ENCODE data around the gene MRPL27.
"Not testable (repeated sequence)": the region's sequence is repeated elsewhere in the genome, so short reads cannot be mapped to it uniquely, and the experiment has no call there.

Gene MRPL27

DNA sequence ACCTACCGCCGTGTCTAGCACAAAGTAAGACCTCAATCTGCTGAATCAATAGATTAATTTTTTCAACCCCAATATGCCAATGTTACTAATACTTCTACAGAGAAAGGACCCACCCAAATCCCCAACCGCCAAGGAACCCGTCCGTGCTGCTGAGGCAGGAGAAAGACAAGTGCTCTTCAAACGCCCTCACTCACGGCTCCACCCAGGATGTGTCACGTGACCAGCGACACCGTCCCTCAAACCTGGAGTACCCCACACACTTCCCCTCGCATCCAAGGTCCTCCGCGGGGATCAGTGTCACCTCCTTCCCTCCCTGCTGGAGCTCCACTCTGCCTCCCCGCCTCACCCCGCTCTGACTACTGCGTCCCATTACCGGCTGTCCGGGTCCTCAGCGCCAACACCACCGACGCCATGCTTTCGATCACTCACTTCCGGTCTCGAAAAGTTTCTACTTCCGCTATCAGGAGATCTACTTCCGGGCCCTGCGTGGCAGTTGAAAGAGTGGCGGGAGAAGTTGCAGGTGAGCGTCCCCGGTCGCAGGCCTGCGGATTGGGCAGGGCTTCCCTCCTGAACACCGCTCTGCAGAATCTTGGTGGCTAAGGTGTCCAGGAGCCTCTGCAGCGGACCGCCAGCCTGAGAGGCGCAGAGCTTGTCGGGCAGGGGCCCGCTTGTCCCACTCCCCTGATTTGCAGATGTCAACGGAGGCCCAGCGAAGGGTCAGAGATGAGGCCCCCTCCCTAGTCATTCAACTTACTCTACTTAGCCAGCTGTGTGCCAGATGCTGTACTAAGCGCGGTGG lies at the start of gene MRPL27, which contains the start of gene EME1:
MRPL27 (minus strand) TSS at position 427 of the 799 bp plus-strand sequence; CDS start at position 413, 14 bp downstream.
EME1 (plus strand) TSS at position 472 of the 799 bp plus-strand sequence. CDS start 1,980 bp downstream, outside the sequence.
- no peaks in the 10 kb centered on the region for H3K27me3 Mint-ChIP-seq (ENCODE audit: low read depth)
- peak within 1 kb of the TSS; percentile 99 for H3K27ac Mint-ChIP-seq
- DNase-seq (ENCODE audit: low spot score), result peak; percentile 85
- no peaks in the 10 kb centered on the region for H3K9me3 Mint-ChIP-seq
- peaks cover 41% of the 10 kb centered on the region for H3K36me3 Mint-ChIP-seq (ENCODE audit: low read depth)
- H3K4me1 Mint-ChIP-seq (ENCODE audit: low read depth), result peaks cover 23% of the 10 kb centered on the region
- H3K4me3 Mint-ChIP-seq, result peak within 1 kb of the TSS; percentile 95

DNA sequence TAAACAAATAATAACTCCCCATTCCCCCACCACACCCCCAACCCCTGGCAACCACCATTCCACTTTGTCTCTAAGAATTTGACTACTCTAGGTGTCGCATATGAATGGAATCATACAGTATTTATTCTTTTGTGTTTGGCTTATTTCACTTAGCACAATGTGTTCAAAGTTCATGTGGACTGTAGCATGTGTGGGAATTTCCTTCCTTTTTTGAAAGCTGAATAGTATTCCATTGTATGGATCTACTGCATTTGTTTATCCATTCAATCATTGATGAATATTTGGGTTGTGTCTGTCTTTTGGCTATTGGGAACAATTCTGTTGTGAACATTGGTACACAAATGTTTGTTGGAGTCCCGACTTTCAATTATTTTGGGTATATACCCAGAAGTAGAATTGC lies 49.8 kb upstream of the MRPL27 start:
- Mint-ChIP-seq H3K27ac (no peak overlapping the region), H3K4me1 (ENCODE audit: low read depth) (peaks cover 36% of the 10 kb centered on the region), H3K9me3 (no peaks in the 10 kb centered on the region), H3K4me3 (no peak overlapping the region), H3K27me3 (ENCODE audit: low read depth) (peaks cover 6% of the 10 kb centered on the region), H3K36me3 (ENCODE audit: low read depth) (no peaks in the 10 kb centered on the region)
- DNase-seq (ENCODE audit: low spot score), result no peak

GRCh38 chr17:50421308-50422051 lies 48.5 kb upstream of the MRPL27 start:
- no peak for DNase-seq (ENCODE audit: low spot score)
- Mint-ChIP-seq H3K27me3 (ENCODE audit: low read depth) (peaks cover 13% of the 10 kb centered on the region), H3K36me3 (ENCODE audit: low read depth) (no peaks in the 10 kb centered on the region), H3K4me3 (peak overlapping the region; percentile 77), H3K4me1 (ENCODE audit: low read depth) (peaks cover 26% of the 10 kb centered on the region), H3K9me3 (no peaks in the 10 kb centered on the region), H3K27ac (peak overlapping the region; percentile 90)

GRCh38 chr17:50420419-50421112 lies 47.6 kb upstream of the MRPL27 start:
- Mint-ChIP-seq H3K27ac (peak overlapping the region; percentile 90), H3K36me3 (ENCODE audit: low read depth) (no peaks in the 10 kb centered on the region), H3K4me1 (ENCODE audit: low read depth) (peaks cover 25% of the 10 kb centered on the region), H3K4me3 (peak overlapping the region; percentile 77), H3K9me3 (no peaks in the 10 kb centered on the region), H3K27me3 (ENCODE audit: low read depth) (peaks cover 20% of the 10 kb centered on the region)
- DNase-seq (ENCODE audit: low spot score), result no peak

DNA sequence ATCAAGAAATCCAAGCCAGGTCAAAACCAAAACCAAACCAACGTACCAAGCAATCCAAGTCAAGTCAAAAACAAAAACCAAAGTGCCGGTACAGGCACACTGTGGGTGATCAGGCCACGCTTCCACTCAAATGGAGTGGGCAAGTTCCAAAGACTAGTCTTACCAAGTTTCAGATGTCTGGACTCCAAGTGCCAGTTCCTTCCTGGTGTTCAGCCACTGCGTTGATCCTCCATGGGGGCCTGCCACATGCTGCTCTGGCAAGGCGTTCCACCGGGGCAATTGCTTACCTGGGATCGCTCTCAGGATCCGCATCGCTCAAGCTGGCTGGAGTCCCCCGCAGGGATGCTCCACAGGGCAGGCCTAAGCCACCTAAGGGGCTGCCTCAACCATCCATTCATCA lies 46.6 kb upstream of the MRPL27 start:
- Mint-ChIP-seq H3K27me3 (ENCODE audit: low read depth) (peaks cover 22% of the 10 kb centered on the region), H3K4me1 (ENCODE audit: low read depth) (peaks cover 19% of the 10 kb centered on the region)
- not testable (repeated sequence) for DNase-seq (ENCODE audit: low spot score); H3K9me3 Mint-ChIP-seq; H3K27ac Mint-ChIP-seq; H3K36me3 Mint-ChIP-seq (ENCODE audit: low read depth); H3K4me3 Mint-ChIP-seq

DNA sequence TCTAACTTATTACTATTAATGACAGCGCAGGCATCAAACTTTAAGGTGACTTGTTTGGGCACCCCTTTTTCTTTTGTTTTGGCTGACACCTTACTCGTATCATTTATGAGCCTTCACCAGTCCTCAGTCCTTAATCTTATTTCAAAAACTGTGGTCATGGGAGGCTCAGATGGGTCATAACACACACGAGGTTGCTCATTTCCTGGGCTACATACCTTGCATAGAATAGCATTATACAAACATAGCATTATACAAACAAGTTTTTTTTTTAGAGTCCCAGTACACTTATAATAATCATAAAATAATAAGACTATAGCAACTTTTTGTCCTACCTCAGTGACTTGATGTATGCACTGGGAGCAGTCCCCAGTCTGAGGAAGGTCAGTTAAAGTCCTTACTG lies 41.8 kb upstream of the MRPL27 start:
- Mint-ChIP-seq H3K4me1 (ENCODE audit: low read depth) (peaks cover 2% of the 10 kb centered on the region), H3K36me3 (ENCODE audit: low read depth) (no peaks in the 10 kb centered on the region), H3K27me3 (ENCODE audit: low read depth) (peaks cover 35% of the 10 kb centered on the region), H3K27ac (no peak overlapping the region), H3K4me3 (no peak overlapping the region), H3K9me3 (no peaks in the 10 kb centered on the region)
- DNase-seq (ENCODE audit: low spot score), result no peak

- DNase-seq (ENCODE audit: low spot score), result no peak
- H3K36me3 Mint-ChIP-seq (ENCODE audit: low read depth), result no peaks in the 10 kb centered on the region
- no peaks in the 10 kb centered on the region for H3K4me1 Mint-ChIP-seq (ENCODE audit: low read depth)
- H3K4me3 Mint-ChIP-seq, result no peak overlapping the region
- H3K27me3 Mint-ChIP-seq (ENCODE audit: low read depth), result peaks cover 31% of the 10 kb centered on the region
- no peak overlapping the region for H3K27ac Mint-ChIP-seq
- H3K9me3 Mint-ChIP-seq, result no peaks in the 10 kb centered on the region
Observed at GRCh38 chr17:50412188-50412732, 39.3 kb upstream of the MRPL27 start.

- H3K4me1 Mint-ChIP-seq (ENCODE audit: low read depth), result peaks cover 5% of the 10 kb centered on the region
- no peaks in the 10 kb centered on the region for H3K9me3 Mint-ChIP-seq
- DNase-seq (ENCODE audit: low spot score), result no peak
- H3K4me3 Mint-ChIP-seq, result no peak overlapping the region
- no peaks in the 10 kb centered on the region for H3K36me3 Mint-ChIP-seq (ENCODE audit: low read depth)
- no peak overlapping the region for H3K27ac Mint-ChIP-seq
- peaks cover 30% of the 10 kb centered on the region for H3K27me3 Mint-ChIP-seq (ENCODE audit: low read depth)
Observed at GRCh38 chr17:50407921-50408320, 34.9 kb upstream of the MRPL27 start.

DNA sequence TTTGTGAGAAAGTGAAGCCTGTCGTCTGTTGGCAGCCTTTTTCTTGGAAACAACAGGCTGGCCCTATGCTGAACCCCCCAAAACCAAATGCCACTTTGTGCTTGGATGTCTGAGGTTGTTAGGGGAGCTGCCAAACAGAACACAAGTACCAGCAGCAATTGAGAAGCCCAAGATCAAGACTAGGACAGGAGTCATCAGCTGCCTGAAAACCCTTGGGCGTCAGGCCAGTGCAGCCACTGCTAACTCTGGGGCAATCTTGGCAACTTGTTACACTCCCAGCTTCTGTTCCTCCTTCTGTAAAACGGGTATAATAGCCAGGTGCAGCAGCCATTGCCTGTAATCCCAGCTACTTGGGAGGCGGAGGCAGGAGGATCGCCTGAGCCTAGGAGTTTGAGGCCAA lies 33.6 kb upstream of the MRPL27 start:
- no peak overlapping the region for H3K27ac Mint-ChIP-seq
- H3K27me3 Mint-ChIP-seq (ENCODE audit: low read depth), result peaks cover 21% of the 10 kb centered on the region
- peaks cover 5% of the 10 kb centered on the region for H3K4me1 Mint-ChIP-seq (ENCODE audit: low read depth)
- no peaks in the 10 kb centered on the region for H3K9me3 Mint-ChIP-seq
- no peak overlapping the region for H3K4me3 Mint-ChIP-seq
- DNase-seq (ENCODE audit: low spot score), result no peak
- no peaks in the 10 kb centered on the region for H3K36me3 Mint-ChIP-seq (ENCODE audit: low read depth)

- not testable (repeated sequence) for H3K27ac Mint-ChIP-seq; DNase-seq (ENCODE audit: low spot score); H3K9me3 Mint-ChIP-seq; H3K36me3 Mint-ChIP-seq (ENCODE audit: low read depth); H3K4me3 Mint-ChIP-seq; H3K4me1 Mint-ChIP-seq (ENCODE audit: low read depth)
- peaks cover 20% of the 10 kb centered on the region for H3K27me3 Mint-ChIP-seq (ENCODE audit: low read depth)
Observed at GRCh38 chr17:50405351-50405750, 32.4 kb upstream of the MRPL27 start.

GRCh38 chr17:50399591-50399990 lies 26.6 kb upstream of the MRPL27 start:
- not testable (repeated sequence) for H3K9me3 Mint-ChIP-seq; H3K4me3 Mint-ChIP-seq; DNase-seq (ENCODE audit: low spot score); H3K27me3 Mint-ChIP-seq (ENCODE audit: low read depth); H3K27ac Mint-ChIP-seq
- Mint-ChIP-seq H3K4me1 (ENCODE audit: low read depth) (peaks cover 18% of the 10 kb centered on the region), H3K36me3 (ENCODE audit: low read depth) (peaks cover 18% of the 10 kb centered on the region)

GRCh38 chr17:50398672-50399071 lies 25.7 kb upstream of the MRPL27 start:
- peaks cover 18% of the 10 kb centered on the region for H3K4me1 Mint-ChIP-seq (ENCODE audit: low read depth)
- not testable (repeated sequence) for H3K9me3 Mint-ChIP-seq; DNase-seq (ENCODE audit: low spot score); H3K27ac Mint-ChIP-seq; H3K27me3 Mint-ChIP-seq (ENCODE audit: low read depth); H3K4me3 Mint-ChIP-seq
- peaks cover 24% of the 10 kb centered on the region for H3K36me3 Mint-ChIP-seq (ENCODE audit: low read depth)

- Mint-ChIP-seq H3K4me1 (ENCODE audit: low read depth) (peaks cover 20% of the 10 kb centered on the region), H3K9me3 (peaks cover 8% of the 10 kb centered on the region), H3K27ac (peak overlapping the region; percentile 98), H3K4me3 (peak overlapping the region; percentile 100), H3K36me3 (ENCODE audit: low read depth) (peaks cover 31% of the 10 kb centered on the region), H3K27me3 (ENCODE audit: low read depth) (no peaks in the 10 kb centered on the region)
- no peak for DNase-seq (ENCODE audit: low spot score)
Observed at GRCh38 chr17:50397919-50398285, 24.9 kb upstream of the MRPL27 start.
